ENCODE data around the gene STON2. TPM values are rescaled to one million over a fixed set of nuclear protein-coding genes. Genes with fewer than 3 reads are reported as not detected.

Gene STON2
- total RNA-seq, 1 donor from 2014 or later: 24.0 TPM

GRCh38 chr14:81416981-81417380, 16.9 kb upstream of the STON2 start:
- Mint-ChIP-seq H3K36me3 (ENCODE audit: low read depth) (peaks cover 31% of the 10 kb centered on the region), H3K9me3 (peaks cover 15% of the 10 kb centered on the region), H3K4me1 (no peaks in the 10 kb centered on the region), H3K27ac (ENCODE audit: unreplicated experiment) (no peak overlapping the region), H3K27me3 (ENCODE audit: low read depth) (no peaks in the 10 kb centered on the region), H3K4me3 (no peak overlapping the region)
- no peak for TF ChIP-seq CTCF (conservative IDR thresholded peaks at IDR 0.05)
- no peak for DNase-seq (ENCODE audit: low read depth, low spot score)

DNA sequence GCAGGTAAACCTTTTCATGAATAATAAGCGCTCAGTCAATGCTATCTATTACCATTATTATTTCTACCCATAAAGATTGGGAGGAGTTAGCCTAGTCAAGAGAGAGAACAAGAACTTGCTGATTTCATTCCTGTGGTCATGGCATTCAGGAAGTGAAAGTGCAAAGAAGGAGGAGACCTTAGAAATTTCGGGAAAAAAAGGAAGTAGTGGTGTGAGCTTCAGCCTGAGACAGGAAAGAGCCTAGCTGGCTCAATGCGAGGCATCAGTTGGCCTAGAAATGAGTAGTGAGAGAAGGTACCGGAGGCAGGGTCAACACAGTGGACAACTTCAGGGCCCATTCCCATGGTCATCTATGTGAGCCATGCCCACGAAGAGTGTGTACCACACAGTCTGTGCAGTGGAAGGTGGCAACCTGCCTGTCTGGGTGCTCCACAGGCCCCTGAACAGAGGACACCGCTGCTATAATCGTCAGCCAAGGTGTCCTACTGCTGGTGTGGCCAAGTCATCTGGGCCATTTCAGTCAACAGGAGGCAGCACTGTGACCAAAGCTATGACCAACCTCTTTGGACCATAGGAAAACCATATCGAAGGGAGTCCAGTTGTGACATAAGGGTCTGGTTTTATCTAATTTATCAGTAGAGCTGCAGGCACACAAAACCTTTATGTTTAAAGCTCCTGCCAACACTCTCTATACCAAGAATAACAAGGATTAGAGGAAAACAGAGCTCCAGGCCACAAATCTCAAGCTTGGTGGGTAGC, 16.2 kb upstream of the STON2 start:
- H3K36me3 Mint-ChIP-seq (ENCODE audit: low read depth): peaks cover 33% of the 10 kb centered on the region

DNA sequence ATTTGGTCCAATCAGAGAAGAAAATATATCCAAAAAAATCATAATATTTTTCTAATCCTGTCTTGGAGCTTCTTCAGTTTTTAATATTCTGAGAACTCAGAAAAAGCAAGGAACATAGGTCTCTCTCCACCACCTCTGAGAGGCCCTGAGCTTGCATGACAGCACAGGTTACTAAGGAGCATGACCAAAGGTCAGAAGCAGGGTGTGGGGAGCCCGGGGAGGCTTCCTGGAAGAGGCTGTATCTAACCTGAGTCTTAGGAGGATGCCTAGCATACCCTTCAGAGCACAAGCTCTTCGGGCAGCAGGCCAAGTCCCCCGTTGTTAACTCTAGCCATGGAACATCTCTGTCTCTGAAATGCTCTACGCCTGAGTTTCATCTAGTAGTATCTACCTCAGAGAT, 15.7 kb upstream of the STON2 start:
- Mint-ChIP-seq H3K4me1 (no peaks in the 10 kb centered on the region), H3K4me3 (no peak overlapping the region), H3K27me3 (ENCODE audit: low read depth) (no peaks in the 10 kb centered on the region), H3K36me3 (ENCODE audit: low read depth) (peaks cover 33% of the 10 kb centered on the region), H3K27ac (ENCODE audit: unreplicated experiment) (no peak overlapping the region), H3K9me3 (peaks cover 22% of the 10 kb centered on the region)
- TF ChIP-seq CTCF (conservative IDR thresholded peaks at IDR 0.05): no peak
- DNase-seq (ENCODE audit: low read depth, low spot score): no peak

More for the DNA sequence above, 16.2 kb upstream of the STON2 start:
- H3K4me3 Mint-ChIP-seq: no peak overlapping the region
- H3K27me3 Mint-ChIP-seq (ENCODE audit: low read depth): no peaks in the 10 kb centered on the region
- no peak overlapping the region for H3K27ac Mint-ChIP-seq (ENCODE audit: unreplicated experiment)
- peaks cover 19% of the 10 kb centered on the region for H3K9me3 Mint-ChIP-seq
- H3K4me1 Mint-ChIP-seq: no peaks in the 10 kb centered on the region
- no peak for TF ChIP-seq CTCF (conservative IDR thresholded peaks at IDR 0.05)
- DNase-seq (ENCODE audit: low read depth, low spot score): no peak

GRCh38 chr14:81414123-81414522, 14.0 kb upstream of the STON2 start:
- no peaks in the 10 kb centered on the region for H3K4me1 Mint-ChIP-seq
- no peak for DNase-seq (ENCODE audit: low read depth, low spot score)
- no peaks in the 10 kb centered on the region for H3K27me3 Mint-ChIP-seq (ENCODE audit: low read depth)
- no peak overlapping the region for H3K27ac Mint-ChIP-seq (ENCODE audit: unreplicated experiment)
- TF ChIP-seq CTCF (conservative IDR thresholded peaks at IDR 0.05): no peak
- H3K4me3 Mint-ChIP-seq: no peak overlapping the region
- H3K36me3 Mint-ChIP-seq (ENCODE audit: low read depth): peaks cover 25% of the 10 kb centered on the region
- H3K9me3 Mint-ChIP-seq: peaks cover 17% of the 10 kb centered on the region

- Mint-ChIP-seq H3K27ac (ENCODE audit: unreplicated experiment) (no peak overlapping the region), H3K36me3 (ENCODE audit: low read depth) (peaks cover 24% of the 10 kb centered on the region), H3K4me1 (no peaks in the 10 kb centered on the region), H3K4me3 (no peak overlapping the region), H3K27me3 (ENCODE audit: low read depth) (no peaks in the 10 kb centered on the region), H3K9me3 (peaks cover 14% of the 10 kb centered on the region)
- DNase-seq (ENCODE audit: low read depth, low spot score): no peak
- TF ChIP-seq CTCF (conservative IDR thresholded peaks at IDR 0.05): no peak
These were observed 12.7 kb upstream of the STON2 start for GRCh38 chr14:81412779-81413178.
